Panc1 (cell line): ENCODE measurements around the gene SDK2. TPM values are rescaled to one million over a fixed set of nuclear protein-coding genes. Genes with fewer than 3 reads are reported as not detected.

ENCODE experiments used
- ATAC-seq: fragments of 200-7000 bp; cut with Tn5 transposase; 2 replicates; pipeline ENCODE4 v1.9.1; 2020; ENCODE audit warnings: mild to moderate bottlenecking, moderate library complexity
- Bru-seq: library from RNA; stranded (reverse); fragments of 400-500 nt; gene quantifications from one replicate; lab custom pipeline; 2021; lab: Mats Ljungman, UMichigan
- BruChase-seq, 2 experiments: library from RNA; stranded (reverse); fragments of 400-500 nt; gene quantifications; one replicate each; lab custom pipeline; 2021; lab: Mats Ljungman, UMichigan
- BruUV-seq: library from RNA; stranded (reverse); fragments of 400-500 nt; replicated peaks from 2 replicates; lab custom pipeline; 2021; lab: Mats Ljungman, UMichigan
- CTCF ChIA-PET: fragments of 300-600 bp; sonication (Branson Sonifier 250); formaldehyde crosslinking; loops from one replicate; lab custom pipeline; 2022; ENCODE audit warnings: antibody characterized with exemption; lab: Charles Lee
- POLR2A ChIA-PET: fragments of 300-600 bp; sonication (Branson Sonifier 250); formaldehyde crosslinking; loops from one replicate; lab custom pipeline; 2022; ENCODE audit warnings: antibody characterized with exemption; lab: Charles Lee
- DNase-seq: peaks from one replicate; pipeline ENCODE4 v3.0.0-alpha.2; 2010; ENCODE audit warnings: low read depth, low spot score
- H3K27ac ChIP-seq: 2 replicates; pipeline ENCODE4 v1.5.1; 2011; ENCODE audit warnings: mild to moderate bottlenecking, low read length, inconsistent platforms
- H3K27me3 ChIP-seq: fragments of 200-500 bp; sonication (Bioruptor generic); 2 replicates; pipeline ENCODE4 v1.6.0; 2014; ENCODE audit warnings: low read length, inconsistent platforms; ENCODE audit not compliant: control insufficient read depth, insufficient read depth
- H3K36me3 ChIP-seq: fragments of 200-500 bp; sonication (Bioruptor generic); 2 replicates; pipeline ENCODE4 v1.5.1; 2014; ENCODE audit warnings: inconsistent platforms, mild to moderate bottlenecking, low read length, moderate library complexity; ENCODE audit not compliant: control insufficient read depth, insufficient read depth
- H3K4me1 ChIP-seq: 2 replicates; pipeline ENCODE4 v1.5.1; 2011; ENCODE audit warnings: inconsistent platforms, mild to moderate bottlenecking, low read length, moderate library complexity; ENCODE audit not compliant: control insufficient read depth, insufficient read depth
- H3K4me3 ChIP-seq, 2 experiments: 2 replicates each; pipeline ENCODE4 v1.5.1; 2011 to 2012; ENCODE audit warnings: low read depth in 2 of 2, low read length in 2 of 2, mild to moderate bottlenecking in 2 of 2, inconsistent platforms in 1 of 2, moderate library complexity in 1 of 2
- H3K9me3 ChIP-seq: fragments of 200-500 bp; sonication (Bioruptor generic); 2 replicates; pipeline ENCODE4 v1.5.1; 2014; ENCODE audit warnings: low read depth, mild to moderate bottlenecking, inconsistent platforms, low read length, moderate library complexity; ENCODE audit not compliant: control insufficient read depth, insufficient read depth
- CTCF ChIP-seq: fragments of 450-650 bp; IDR thresholded peaks from 2 replicates; pipeline ENCODE4 v1.5.1; 2017; ENCODE audit warnings: mild to moderate bottlenecking
- POLR2AphosphoS5 ChIP-seq: IDR thresholded peaks from 2 replicates; pipeline ENCODE4 v1.6.1; 2012; ENCODE audit warnings: mild to moderate bottlenecking, low read depth, low read length, moderate library complexity
- REST ChIP-seq, 2 experiments: IDR thresholded peaks; 2 replicates each; pipeline ENCODE4 v1.6.1; 2011 to 2012; ENCODE audit warnings: low read depth in 2 of 2, control low read depth in 1 of 2, low read length in 1 of 2, mild to moderate bottlenecking in 1 of 2, moderate library complexity in 1 of 2; ENCODE audit not compliant: insufficient read depth in 1 of 2
- SIN3A ChIP-seq: IDR thresholded peaks from 2 replicates; pipeline ENCODE4 v1.6.1; 2012; ENCODE audit warnings: low read depth, mild to moderate bottlenecking, low read length, moderate library complexity, borderline replicate concordance; ENCODE audit not compliant: insufficient read depth
- TCF7L2 ChIP-seq: IDR thresholded peaks from 2 replicates; pipeline ENCODE4 v1.6.1; 2011; ENCODE audit warnings: mild to moderate bottlenecking, low read depth, low read length, inconsistent platforms
- in situ Hi-C: cut with HindIII; loops from 2 replicates; pipeline ENCODE4 v1.10.0; 2016; ENCODE audit warnings: low sequenced_read_pairs, low pct_unique_long_range_greater_than_20kb
- intact Hi-C: fragments of 100-400 bp; cut with micrococcal nuclease; formaldehyde crosslinking; loops from one replicate; pipeline ENCODE4 v1.10.0; 2022; ENCODE audit not compliant: unreplicated experiment
- long read RNA-seq: library from polyadenylated mRNA; unstranded; transcript quantifications from one replicate; pipeline ENCODE4 v2.0.0, GENCODE V29; 2021; ENCODE audit not compliant: unreplicated experiment
- polyA plus RNA-seq: library from polyadenylated mRNA; unstranded; fragments of >200 nt; gene quantifications from one replicate; pipeline ENCODE4 v1.2.1, GENCODE V29; 2012; ENCODE audit warnings: missing spikeins; ENCODE audit not compliant: insufficient read length
- total RNA-seq: library from RNA; stranded (reverse); gene quantifications from one replicate; pipeline ENCODE4 v1.2.1, GENCODE V29; 2021; ENCODE audit not compliant: unreplicated experiment

Gene SDK2
- 0.41 TPM for total RNA-seq
- 0.39 TPM for polyA plus RNA-seq
- percentile 21 among the genes with signal in this experiment for Bru-seq, nascent RNA
- BruChase-seq, experiment 1, labeled RNA remaining after a 2-hour chase = percentile 20 among the genes with signal in this experiment
- percentile 21 among the genes with signal in this experiment for BruChase-seq, experiment 2, labeled RNA remaining after a 6-hour chase
- long read RNA-seq, partial matches to known transcripts = 0 of 1 reads
- long read RNA-seq, other reads (novel, unspliced or antisense) = 1 of 1 reads

- peak; percentile 63 for ATAC-seq
- ChIA-PET POLR2A (interaction anchor here (0.5 to 0.6 kb wide), 2 partner anchors 14 to 926 kb away, joined by 3 read pairs; no protein-coding TSS in a partner anchor), CTCF (interaction anchor here (1.2 kb wide), 1 partner anchor 214 kb away, joined by 3 read pairs; no protein-coding TSS in a partner anchor)
- intact Hi-C loops (loop anchor here (10.0 kb wide), 1 partner anchor 220 kb away; no protein-coding TSS in a partner anchor), in situ Hi-C loops (no loop called here)
- H3K27me3 ChIP-seq = peaks cover 36% of the 10 kb centered on the region
- TF ChIP-seq REST (IDR thresholded peaks at IDR 0.05; ENCODE audit: insufficient read depth in 1 of 2, low read depth in 2 of 2, low read length in 1 of 2) = no peak
- TF ChIP-seq CTCF = no peak
- TF ChIP-seq TCF7L2 = no peak
- no peak for TF ChIP-seq SIN3A
- no peak for TF ChIP-seq POLR2AphosphoS5
- DNase-seq = no peak
- no peaks in the 10 kb centered on the region for H3K9me3 ChIP-seq
- peaks cover 6% of the 10 kb centered on the region for H3K4me1 ChIP-seq
- no peak within 1 kb of the TSS for H3K27ac ChIP-seq
- no TSS peak for BruUV-seq
- H3K4me3 ChIP-seq = peak within 1 kb of the TSS; percentile 39 to 48
- no peaks in the 10 kb centered on the region for H3K36me3 ChIP-seq
These were observed at the start of gene SDK2 for GRCh38 chr17:73644145-73645049. Gene SDK2 (minus strand): TSS chr17:73644445. CDS start chr17:73644088, 357 bp downstream.

- H3K27ac ChIP-seq = no peak overlapping the region
- H3K27me3 ChIP-seq = peaks cover 10% of the 10 kb centered on the region
- no peaks in the 10 kb centered on the region for H3K36me3 ChIP-seq
- no peaks in the 10 kb centered on the region for H3K9me3 ChIP-seq
- CTCF ChIA-PET = no interaction called here
- ATAC-seq (no peak), DNase-seq (no peak)
- no peak overlapping the region for H3K4me3 ChIP-seq
- in situ Hi-C loops = no loop called here
- no TSS peak for BruUV-seq
- intact Hi-C loops = no loop called here
- no peak for TF ChIP-seq TCF7L2
- TF ChIP-seq REST (IDR thresholded peaks at IDR 0.05; ENCODE audit: insufficient read depth in 1 of 2, low read depth in 2 of 2, low read length in 1 of 2) = no peak
- no peak for TF ChIP-seq POLR2AphosphoS5
- no peak for TF ChIP-seq SIN3A
- no peak for TF ChIP-seq CTCF
- H3K4me1 ChIP-seq = no peaks in the 10 kb centered on the region
- POLR2A ChIA-PET = no interaction called here
These were observed 48.8 kb upstream of the SDK2 start for GRCh38 chr17:73693071-73693470.
